Panc1 (cell line): Measurements from ENCODE around the gene BABAM2.

Experiments
- POLR2AphosphoS5 ChIP-seq: IDR thresholded peaks from 2 replicates; pipeline ENCODE4 v1.6.1; 2012; ENCODE audit warnings: mild to moderate bottlenecking, low read depth, low read length, moderate library complexity
- TF ChIP-seq, protein P1 (sequence below): fragments of 450-650 bp; IDR thresholded peaks from 2 replicates; pipeline ENCODE4 v1.5.1; 2017; ENCODE audit warnings: mild to moderate bottlenecking

DNA sequence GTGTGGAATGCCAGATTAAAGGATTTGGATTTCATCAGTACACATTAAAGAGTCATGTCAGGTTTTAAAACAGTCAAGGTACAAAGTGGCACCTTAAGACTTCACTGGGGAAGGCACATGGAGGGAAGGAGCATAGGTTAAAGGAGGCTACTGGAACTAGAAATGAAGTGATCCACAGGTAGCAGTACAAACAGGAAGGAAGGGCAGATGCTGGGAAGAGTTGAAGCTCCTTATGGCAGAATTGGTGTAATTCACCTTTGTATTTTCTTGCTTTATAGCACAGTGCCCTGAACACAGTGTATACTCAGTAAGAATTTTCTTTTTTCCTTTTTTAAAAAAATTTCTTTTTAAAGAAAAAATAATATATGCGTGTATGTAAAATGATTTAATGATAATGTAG, 177.1 kb downstream of the BABAM2 start:
- TF ChIP-seq, protein P1, sequence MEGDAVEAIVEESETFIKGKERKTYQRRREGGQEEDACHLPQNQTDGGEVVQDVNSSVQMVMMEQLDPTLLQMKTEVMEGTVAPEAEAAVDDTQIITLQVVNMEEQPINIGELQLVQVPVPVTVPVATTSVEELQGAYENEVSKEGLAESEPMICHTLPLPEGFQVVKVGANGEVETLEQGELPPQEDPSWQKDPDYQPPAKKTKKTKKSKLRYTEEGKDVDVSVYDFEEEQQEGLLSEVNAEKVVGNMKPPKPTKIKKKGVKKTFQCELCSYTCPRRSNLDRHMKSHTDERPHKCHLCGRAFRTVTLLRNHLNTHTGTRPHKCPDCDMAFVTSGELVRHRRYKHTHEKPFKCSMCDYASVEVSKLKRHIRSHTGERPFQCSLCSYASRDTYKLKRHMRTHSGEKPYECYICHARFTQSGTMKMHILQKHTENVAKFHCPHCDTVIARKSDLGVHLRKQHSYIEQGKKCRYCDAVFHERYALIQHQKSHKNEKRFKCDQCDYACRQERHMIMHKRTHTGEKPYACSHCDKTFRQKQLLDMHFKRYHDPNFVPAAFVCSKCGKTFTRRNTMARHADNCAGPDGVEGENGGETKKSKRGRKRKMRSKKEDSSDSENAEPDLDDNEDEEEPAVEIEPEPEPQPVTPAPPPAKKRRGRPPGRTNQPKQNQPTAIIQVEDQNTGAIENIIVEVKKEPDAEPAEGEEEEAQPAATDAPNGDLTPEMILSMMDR = no peak
- no peak for TF ChIP-seq POLR2AphosphoS5
